ENCODE results near the gene PEG3. TPM values are rescaled to one million over a fixed set of nuclear protein-coding genes. Genes with fewer than 3 reads are reported as not detected.
A peak's percentile ranks its signal among the peaks of the same experiment; 100 is the strongest.

PEG3 gene
- total RNA-seq, 1 donor from 2014 or later: 14.4 TPM

- DNase-seq (ENCODE audit: low spot score): no peak
- intact Hi-C loops (cut with DNase I): no loop called here
- no peak for ATAC-seq
Observed at GRCh38 chr19:56841193-56841543, 642 bp upstream of the PEG3 start.

GRCh38 chr19:56839652-56840450 lies 675 bp downstream of the PEG3 start:
- ATAC-seq (peak; percentile 81), DNase-seq (ENCODE audit: low spot score) (peak; percentile 95)
- intact Hi-C loops (cut with DNase I): no loop called here

- ATAC-seq (peak; percentile 81), DNase-seq (ENCODE audit: low spot score) (peak; percentile 97)
- intact Hi-C loops (cut with DNase I): no loop called here
Observed at GRCh38 chr19:56838909-56839651, 1.4 kb downstream of the PEG3 start.

- DNase-seq (ENCODE audit: low spot score): peak; percentile 84
- ATAC-seq: peak; percentile 57
- intact Hi-C loops (cut with DNase I): no loop called here
Observed at GRCh38 chr19:56838024-56838908, 2.3 kb downstream of the PEG3 start.

- ATAC-seq: peak; percentile 53
- intact Hi-C loops (cut with DNase I): no loop called here
- DNase-seq (ENCODE audit: low spot score): peak; percentile 86
Observed at GRCh38 chr19:56837492-56838023, 3.0 kb downstream of the PEG3 start.

GRCh38 chr19:56837004-56837403 lies 3.5 kb downstream of the PEG3 start:
- intact Hi-C loops (cut with DNase I): no loop called here
- ATAC-seq (no peak), DNase-seq (ENCODE audit: low spot score) (no peak)

- intact Hi-C loops (cut with DNase I): no loop called here
- DNase-seq (ENCODE audit: low spot score) (no peak), ATAC-seq (no peak)
Observed at GRCh38 chr19:56836059-56836458, 4.5 kb downstream of the PEG3 start.

GRCh38 chr19:56835401-56835800 lies 5.1 kb downstream of the PEG3 start:
- DNase-seq (ENCODE audit: low spot score) (no peak), ATAC-seq (no peak)
- intact Hi-C loops (cut with DNase I): no loop called here

GRCh38 chr19:56834564-56835375 lies 5.8 kb downstream of the PEG3 start:
- DNase-seq (ENCODE audit: low spot score) (no peak), ATAC-seq (no peak)
- intact Hi-C loops (cut with DNase I): no loop called here

GRCh38 chr19:56832352-56832928 lies 8.1 kb downstream of the PEG3 start:
- no peak for ATAC-seq
- intact Hi-C loops (cut with DNase I): no loop called here
- no peak for DNase-seq (ENCODE audit: low spot score)

- DNase-seq (ENCODE audit: low spot score): no peak
- intact Hi-C loops (cut with DNase I): no loop called here
Observed at GRCh38 chr19:56831255-56831654, 9.3 kb downstream of the PEG3 start.

GRCh38 chr19:56829596-56829995 lies 10.9 kb downstream of the PEG3 start:
- no peak for ATAC-seq
- intact Hi-C loops (cut with DNase I): no loop called here
- DNase-seq (ENCODE audit: low spot score): no peak

More at GRCh38 chr19:56831255-56831654, 9.3 kb downstream of the PEG3 start:
- ATAC-seq: no peak

- ATAC-seq: no peak
- DNase-seq (ENCODE audit: low spot score): no peak
- intact Hi-C loops (cut with DNase I): no loop called here
Observed at GRCh38 chr19:56827708-56828107, 12.8 kb downstream of the PEG3 start.

GRCh38 chr19:56823956-56824355 lies 16.6 kb downstream of the PEG3 start:
- intact Hi-C loops (cut with DNase I): no loop called here
- ATAC-seq: no peak
- no peak for DNase-seq (ENCODE audit: low spot score)

- no peak for ATAC-seq
- DNase-seq (ENCODE audit: low spot score): no peak
- intact Hi-C loops (cut with DNase I): no loop called here
Observed at GRCh38 chr19:56823417-56823816, 17.1 kb downstream of the PEG3 start.

GRCh38 chr19:56822755-56823154 lies 17.8 kb downstream of the PEG3 start:
- DNase-seq (ENCODE audit: low spot score): no peak
- intact Hi-C loops (cut with DNase I): no loop called here
- no peak for ATAC-seq

GRCh38 chr19:56821675-56822074 lies 18.9 kb downstream of the PEG3 start:
- DNase-seq (ENCODE audit: low spot score): no peak
- ATAC-seq: no peak
- intact Hi-C loops (cut with DNase I): no loop called here

- DNase-seq (ENCODE audit: low spot score) (no peak), ATAC-seq (no peak)
- intact Hi-C loops (cut with DNase I): no loop called here
Observed at GRCh38 chr19:56821209-56821608, 19.3 kb downstream of the PEG3 start.

All from sciatic nerve (tissue), 2 donors.